Esophagus muscularis mucosa (tissue), 4 donors: ENCODE measurements around the gene NRXN3. TPM values are rescaled to one million over a fixed set of nuclear protein-coding genes. Genes with fewer than 3 reads are reported as not detected.

Experiments used
- DNase-seq: peaks from one replicate; pipeline ENCODE4 v3.0.0-alpha.2; 2017; ENCODE audit errors: extremely low spot score
- H3K27ac ChIP-seq, 4 donors: fragments of 200-600 bp; sonication (generic); replicated peaks in 1 of 4; 1 replicate in 3 of 4; 2 replicates in 1 of 4; pipeline ENCODE4 v1.5.1; 2016 to 2019; ENCODE audit warnings: mild to moderate bottlenecking in 1 of 4
- H3K27me3 ChIP-seq, 4 donors: fragments of 200-600 bp; sonication (generic); one replicate each; pipeline versions ENCODE4 v1.5.1 to v1.6.0; 2016 to 2019
- H3K36me3 ChIP-seq, 4 donors: fragments of 200-600 bp; sonication (generic); one replicate each; pipeline ENCODE4 v1.5.1; 2016 to 2019
- H3K4me1 ChIP-seq, 4 donors: fragments of 200-600 bp; sonication (generic); one replicate each; pipeline ENCODE4 v1.5.1; 2016 to 2019
- H3K4me3 ChIP-seq, 4 donors: fragments of 200-600 bp; sonication (generic); 1 replicate in 2 of 4; 2 replicates in 2 of 4; pipeline ENCODE4 v1.5.1; 2016 to 2019; ENCODE audit warnings: mild to moderate bottlenecking in 4 of 4, moderate library complexity in 1 of 4
- H3K9me3 ChIP-seq, 4 donors: fragments of 200-600 bp; sonication (generic); 1 replicate in 3 of 4; 2 replicates in 1 of 4; pipeline ENCODE4 v1.5.1; 2016 to 2019
- CTCF ChIP-seq, 3 experiments: fragments of 200-600 bp in 2 of 3; fragments of 450-650 bp in 1 of 3; sonication (generic) in 2 of 3; IDR thresholded peaks; one replicate each; pipeline ENCODE4 v1.5.1; 2017 to 2019; ENCODE audit warnings: antibody characterized with exemption in 3 of 3, mild to moderate bottlenecking in 2 of 3, moderate library complexity in 1 of 3
- EP300 ChIP-seq: sonication (generic); formaldehyde crosslinking; IDR thresholded peaks from one replicate; pipeline ENCODE4 v1.6.1; 2017; ENCODE audit warnings: antibody characterized with exemption
- POLR2A ChIP-seq: fragments of 450-650 bp; IDR thresholded peaks from one replicate; pipeline ENCODE4 v1.6.1; 2017; ENCODE audit warnings: antibody characterized with exemption, moderate library complexity, mild to moderate bottlenecking, low read depth
- POLR2AphosphoS5 ChIP-seq, 2 donors: sonication (generic); formaldehyde crosslinking; IDR thresholded peaks; one replicate each; pipeline ENCODE4 v1.6.1; 2017; ENCODE audit warnings: antibody characterized with exemption in 2 of 2
- WGBS: methylation state at CpG from one replicate; pipeline ENCODE4 v1.1.5; 2018; 5-methylcytosine and 5-hydroxymethylcytosine counted together
- intact Hi-C: fragments of 100-400 bp; cut with DNase I; formaldehyde crosslinking; loops from one replicate; pipeline ENCODE4 v1.15.1; 2023
- total RNA-seq, 4 donors: library from RNA; depleted of rRNA; stranded (reverse); fragments of >200 nt; gene quantifications; one replicate each; pipeline versions ENCODE4 v1.1.0 to v1.2.1, GENCODE V29; 2016

Gene NRXN3
- total RNA-seq, 4 donors from 2014 or later: 71.1 to 159 (median 122) TPM

- H3K27me3 ChIP-seq: no peaks in the 10 kb centered on the region
- H3K4me3 ChIP-seq: no peak overlapping the region
- H3K9me3 ChIP-seq: no peaks in the 10 kb centered on the region
- no peak for DNase-seq
- H3K4me1 ChIP-seq: no peaks in the 10 kb centered on the region
- WGBS: 90% methylated on average over 18 of the region's 18 CpGs
- no peaks in the 10 kb centered on the region for H3K36me3 ChIP-seq
- intact Hi-C loops: no loop called here
- TF ChIP-seq CTCF (IDR thresholded peaks at IDR 0.05): no peak
- no peak for TF ChIP-seq POLR2A
- no peak for TF ChIP-seq EP300
- no peak for TF ChIP-seq POLR2AphosphoS5 (IDR thresholded peaks at IDR 0.05)
- H3K27ac ChIP-seq: no peak overlapping the region
Measured at GRCh38 chr14:78714711-78715110, 544.5 kb downstream of the NRXN3 start.

- Histone ChIP-seq H3K4me1 (no peaks in the 10 kb centered on the region), H3K36me3 (no peaks in the 10 kb centered on the region), H3K27me3 (no peaks in the 10 kb centered on the region), H3K9me3 (no peaks in the 10 kb centered on the region), H3K27ac (no peak overlapping the region), H3K4me3 (no peak overlapping the region)
- WGBS: 83% methylated on average over 6 of the region's 6 CpGs
- no peak for DNase-seq
- TF ChIP-seq CTCF (IDR thresholded peaks at IDR 0.05): no peak
- no peak for TF ChIP-seq EP300
- no peak for TF ChIP-seq POLR2A
- TF ChIP-seq POLR2AphosphoS5 (IDR thresholded peaks at IDR 0.05): no peak
- intact Hi-C loops: no loop called here
Measured at GRCh38 chr14:78721756-78722480, 551.7 kb downstream of the NRXN3 start.

- intact Hi-C loops: no loop called here
- no peak overlapping the region for H3K27ac ChIP-seq
- DNase-seq: no peak
- no peak overlapping the region for H3K4me3 ChIP-seq
- H3K9me3 ChIP-seq: no peaks in the 10 kb centered on the region
- WGBS: 100% methylated on average over 1 of the region's 1 CpG
- H3K4me1 ChIP-seq: no peaks in the 10 kb centered on the region
- no peaks in the 10 kb centered on the region for H3K27me3 ChIP-seq
- no peaks in the 10 kb centered on the region for H3K36me3 ChIP-seq
- TF ChIP-seq EP300: no peak
- TF ChIP-seq POLR2A: no peak
- no peak for TF ChIP-seq POLR2AphosphoS5 (IDR thresholded peaks at IDR 0.05)
- no peak for TF ChIP-seq CTCF (IDR thresholded peaks at IDR 0.05)
Measured at GRCh38 chr14:78725086-78725485, 554.9 kb downstream of the NRXN3 start.

GRCh38 chr14:78737116-78737515 is 566.9 kb downstream of the NRXN3 start:
- H3K27me3 ChIP-seq: no peaks in the 10 kb centered on the region
- WGBS: 52% methylated on average over 3 of the region's 3 CpGs
- no peak for DNase-seq
- H3K36me3 ChIP-seq: no peaks in the 10 kb centered on the region
- no peaks in the 10 kb centered on the region for H3K9me3 ChIP-seq
- TF ChIP-seq POLR2A (no peak), CTCF (IDR thresholded peaks at IDR 0.05) (no peak), EP300 (no peak), POLR2AphosphoS5 (IDR thresholded peaks at IDR 0.05) (no peak)
- H3K4me3 ChIP-seq: no peak overlapping the region
- intact Hi-C loops: no loop called here
- H3K27ac ChIP-seq: no peak overlapping the region
- H3K4me1 ChIP-seq: no peaks in the 10 kb centered on the region

- no peaks in the 10 kb centered on the region for H3K4me1 ChIP-seq
- intact Hi-C loops: no loop called here
- no peak overlapping the region for H3K4me3 ChIP-seq
- no peak for DNase-seq
- H3K27ac ChIP-seq: no peak overlapping the region
- H3K9me3 ChIP-seq: no peaks in the 10 kb centered on the region
- H3K36me3 ChIP-seq: no peaks in the 10 kb centered on the region
- WGBS: 69% methylated on average over 6 of the region's 6 CpGs
- no peak for TF ChIP-seq CTCF (IDR thresholded peaks at IDR 0.05)
- TF ChIP-seq POLR2A: no peak
- no peak for TF ChIP-seq EP300
- no peak for TF ChIP-seq POLR2AphosphoS5 (IDR thresholded peaks at IDR 0.05)
- H3K27me3 ChIP-seq: no peaks in the 10 kb centered on the region
Measured at GRCh38 chr14:78737601-78738000, 567.4 kb downstream of the NRXN3 start.
